ENCODE results near the gene GIPR.

GIPR gene

DNA sequence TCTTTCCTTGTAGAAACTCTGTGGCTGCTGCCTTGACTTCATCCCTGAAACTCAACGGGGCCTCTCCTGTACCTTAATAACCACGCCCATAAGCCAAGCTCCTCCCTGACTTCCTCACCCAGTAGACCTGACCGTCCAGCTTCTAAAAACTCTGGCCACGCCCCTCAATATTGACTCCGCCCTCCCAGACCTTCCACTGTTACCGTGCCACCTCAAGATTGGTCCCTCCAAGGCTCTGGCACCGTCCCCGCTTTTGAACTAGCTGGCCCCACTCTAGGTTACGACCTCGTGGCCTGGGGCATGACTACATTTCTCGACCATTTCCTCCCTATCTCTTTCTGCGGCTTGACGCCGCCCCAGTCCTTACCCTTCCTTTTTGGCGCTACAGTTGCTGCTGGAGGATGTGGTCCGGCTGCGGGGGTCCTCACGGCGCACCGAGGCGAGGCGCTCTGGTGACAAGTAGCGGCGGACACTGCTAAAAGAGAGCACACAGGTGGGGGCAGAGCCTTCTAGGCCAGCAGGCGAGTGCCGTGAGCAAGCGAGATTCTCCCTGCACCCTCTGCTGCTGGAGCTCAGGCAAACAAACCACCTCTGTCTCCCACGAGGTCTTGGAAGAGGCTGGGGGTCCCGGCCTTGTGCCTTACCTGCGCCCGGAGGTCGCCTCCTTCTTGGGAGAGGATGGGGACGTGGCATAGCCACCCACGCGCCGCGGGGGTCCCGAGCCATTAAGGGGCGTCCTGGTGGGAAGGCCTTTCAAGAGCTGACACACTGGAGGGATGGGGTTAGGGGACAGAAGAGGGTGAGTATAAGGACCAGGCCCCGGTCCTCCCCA is 26.5 kb upstream of the GIPR start:
- TF ChIP-seq GATA2 (IDR thresholded peaks at IDR 0.05; ENCODE audit: low read depth, low read length) (no peak), GATA3 (IDR thresholded peaks at IDR 0.05; ENCODE audit: low read depth, low read length) (no peak)

DNA sequence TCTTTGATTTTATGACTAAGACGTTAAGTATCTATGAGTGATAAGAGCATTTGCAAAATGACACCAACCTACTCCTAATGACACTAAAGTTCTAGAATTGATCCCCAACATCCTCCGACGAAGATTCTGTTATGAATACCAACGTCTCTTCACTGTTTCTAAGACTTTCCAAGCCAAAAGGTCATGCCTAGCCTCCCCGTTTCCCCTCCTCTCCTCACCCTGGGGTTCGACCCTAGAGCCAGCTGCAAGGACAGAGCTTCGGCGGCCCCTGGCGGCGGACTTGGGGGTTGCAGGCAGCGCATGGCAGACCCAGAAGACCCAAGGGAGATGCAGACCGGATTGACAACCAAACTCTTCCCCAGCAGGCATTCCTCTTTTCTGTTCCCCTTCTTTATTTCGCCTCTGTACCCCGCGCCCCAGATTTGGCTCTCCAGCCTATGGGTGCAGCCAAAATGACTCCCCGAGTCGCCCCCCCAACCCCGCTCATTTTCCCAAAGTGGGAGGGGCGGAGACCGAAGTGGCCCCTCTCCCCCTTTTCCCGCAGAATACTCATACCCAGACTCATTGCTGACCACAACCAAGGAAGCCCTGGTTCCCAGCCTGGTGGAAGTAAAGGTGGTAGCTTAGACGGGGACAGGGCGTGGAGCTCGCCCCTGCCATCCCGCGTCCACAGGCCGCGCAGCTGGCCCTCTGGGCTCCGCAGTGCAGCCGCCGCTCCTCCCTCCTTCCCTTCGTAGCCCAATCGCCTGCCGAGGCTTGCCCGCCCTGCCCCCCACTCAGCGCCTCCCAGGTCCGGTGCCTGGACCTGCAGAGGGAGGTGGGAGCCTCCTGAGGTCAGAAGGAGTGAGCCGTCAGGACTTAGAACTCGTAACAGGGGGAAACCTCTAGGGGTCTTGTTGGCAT is 24.7 kb upstream of the GIPR start:
- no peak for TF ChIP-seq GATA2 (IDR thresholded peaks at IDR 0.05; ENCODE audit: low read depth, low read length)

DNA sequence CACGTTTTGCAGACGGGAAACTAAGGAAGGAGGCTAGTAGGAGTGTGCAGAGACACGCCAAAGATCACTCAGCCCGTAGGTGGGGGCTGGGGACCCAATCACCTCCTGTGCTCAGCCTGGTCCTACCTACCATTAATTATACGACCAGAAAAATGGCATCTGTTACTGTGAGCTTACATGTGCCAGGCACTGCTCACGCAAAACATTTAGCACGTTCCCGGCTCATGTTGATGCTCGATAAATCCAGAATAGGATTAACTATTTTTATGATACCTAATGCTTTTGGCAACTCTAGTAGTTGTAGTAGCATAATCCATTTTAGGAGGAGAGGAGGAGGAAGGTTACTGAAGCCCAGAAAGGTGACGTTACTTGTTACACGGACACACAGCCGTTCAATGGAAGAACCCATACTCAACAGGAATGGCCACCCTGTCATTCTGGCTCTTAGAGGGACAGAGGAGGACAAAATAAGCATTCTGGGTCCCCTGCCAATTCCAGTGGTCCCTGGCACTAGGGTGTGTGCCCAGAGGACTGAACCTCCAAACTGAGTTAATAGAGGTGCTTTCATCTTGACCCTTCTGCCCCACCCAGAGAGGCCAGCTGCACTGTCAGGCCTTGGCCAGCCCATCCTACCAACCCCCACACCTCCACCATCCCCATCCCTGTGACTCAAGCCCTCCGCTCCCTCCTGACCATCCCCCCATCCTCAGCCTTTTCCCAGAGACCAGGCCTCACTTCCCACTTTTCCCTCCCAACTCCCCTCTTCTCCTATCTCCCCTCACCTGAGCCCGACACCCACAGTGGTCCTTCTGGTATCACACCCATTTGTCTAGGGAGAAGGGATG is 23.9 kb upstream of the GIPR start:
- TF ChIP-seq GATA3 (IDR thresholded peaks at IDR 0.05; ENCODE audit: low read depth, low read length) (no peak), GATA2 (IDR thresholded peaks at IDR 0.05; ENCODE audit: low read depth, low read length) (no peak)

DNA sequence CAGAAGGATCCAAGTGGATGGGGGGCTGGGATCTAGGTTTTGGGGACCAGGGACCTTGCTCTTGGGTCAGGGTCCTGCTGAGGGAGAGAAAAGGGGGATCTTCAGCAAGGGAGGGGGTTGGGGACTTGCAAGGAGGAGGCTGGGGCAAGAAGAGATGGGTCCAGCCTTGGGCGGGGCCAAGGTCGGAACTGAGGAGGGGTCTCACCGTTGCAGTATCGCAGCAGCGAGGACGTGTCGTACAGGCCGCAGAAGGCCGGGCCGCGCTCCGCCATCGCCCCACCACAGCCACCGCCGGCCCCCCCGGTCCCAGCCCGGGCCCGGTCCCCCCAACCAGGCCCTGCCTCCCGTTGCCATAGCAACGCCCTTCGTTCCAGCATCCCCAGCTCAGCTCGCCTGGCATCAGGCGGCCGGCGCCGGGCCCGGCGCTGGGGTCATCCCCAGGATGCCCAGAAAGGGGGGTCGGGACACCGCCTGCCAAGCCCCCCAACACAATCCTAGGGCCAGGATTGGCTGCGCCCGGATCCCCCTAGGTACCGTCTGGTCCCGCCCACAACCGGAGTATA is 22.9 kb upstream of the GIPR start:
- TF ChIP-seq GATA2 (IDR thresholded peaks at IDR 0.05; ENCODE audit: low read depth, low read length) (no peak), GATA3 (IDR thresholded peaks at IDR 0.05; ENCODE audit: low read depth, low read length) (no peak)

DNA sequence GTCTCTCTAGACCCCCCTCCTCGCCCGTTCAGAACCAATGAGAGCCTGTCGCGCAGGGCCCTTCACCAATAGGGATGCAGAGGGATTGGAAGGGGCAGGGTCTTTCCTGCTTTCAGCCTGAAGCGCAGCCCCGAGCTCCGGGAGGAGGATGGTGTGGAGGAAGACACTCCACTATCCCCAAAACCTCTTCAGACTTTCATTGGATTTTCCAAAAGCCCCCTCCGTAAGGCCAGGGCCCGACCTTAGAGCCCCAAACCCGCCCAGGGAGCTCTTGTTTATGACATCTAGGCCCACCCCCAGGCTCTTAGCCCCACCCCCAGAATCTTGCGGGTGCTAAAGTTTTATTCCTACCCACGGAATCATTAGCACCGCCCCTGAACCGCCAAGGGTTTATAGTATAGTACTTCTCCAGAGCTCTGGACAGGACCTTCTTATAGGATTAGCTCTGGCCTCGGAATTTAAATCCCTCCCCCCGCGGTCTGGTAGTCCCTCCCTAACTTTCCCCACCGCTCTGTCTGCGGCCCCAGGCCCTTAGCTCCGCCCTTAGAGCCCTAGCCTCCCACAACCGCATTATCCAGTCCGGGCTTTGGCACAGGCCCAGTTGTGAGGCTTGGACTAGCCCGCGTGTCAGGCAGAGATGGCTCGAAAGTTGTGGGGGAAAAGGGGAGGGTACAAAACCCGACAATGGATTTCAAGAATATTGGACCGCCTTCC is 22.2 kb upstream of the GIPR start:
- no peak for TF ChIP-seq GATA3 (IDR thresholded peaks at IDR 0.05; ENCODE audit: low read depth, low read length)
- TF ChIP-seq GATA2 (IDR thresholded peaks at IDR 0.05; ENCODE audit: low read depth, low read length): no peak

DNA sequence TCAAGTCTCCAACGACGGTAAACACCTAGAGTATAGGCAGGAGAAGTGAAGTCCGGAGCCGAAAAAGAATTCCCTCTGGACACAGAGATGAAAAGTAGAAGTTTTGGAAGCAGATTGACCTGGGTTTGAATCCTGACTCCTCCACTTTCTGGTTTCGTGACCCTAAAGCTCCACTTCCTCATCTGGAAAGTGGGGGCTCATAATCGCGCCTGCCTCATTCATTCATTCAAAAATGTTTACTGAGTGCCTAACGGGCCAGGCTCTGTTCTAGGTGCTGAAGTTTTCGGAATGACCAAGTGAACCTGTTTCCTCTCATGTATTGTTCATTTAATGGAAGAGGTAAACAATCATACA is 21.7 kb upstream of the GIPR start:
- TF ChIP-seq GATA3 (IDR thresholded peaks at IDR 0.05; ENCODE audit: low read depth, low read length) (no peak), GATA2 (IDR thresholded peaks at IDR 0.05; ENCODE audit: low read depth, low read length) (no peak)

DNA sequence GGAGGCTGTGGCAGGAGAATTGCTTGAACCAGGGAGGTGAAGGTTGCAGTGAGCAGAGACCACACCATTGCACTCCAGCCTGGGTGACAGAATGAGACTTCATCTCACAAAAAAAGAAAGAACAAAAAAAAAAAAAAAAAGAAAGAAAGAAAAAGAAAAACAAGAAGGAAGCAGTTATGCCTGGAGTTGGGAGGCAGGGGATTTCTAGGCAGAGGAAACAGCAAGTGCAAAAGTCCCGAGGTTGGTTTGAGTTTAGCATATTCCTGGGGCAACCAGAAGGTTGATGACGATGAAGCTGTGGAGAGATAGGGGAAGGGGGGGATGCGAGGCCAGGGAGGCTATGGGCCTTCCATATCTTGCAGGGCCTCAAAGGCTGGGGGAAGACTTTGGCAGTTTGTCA is 17.3 kb upstream of the GIPR start:
- TF ChIP-seq GATA2 (IDR thresholded peaks at IDR 0.05; ENCODE audit: low read depth, low read length) (no peak), GATA3 (IDR thresholded peaks at IDR 0.05; ENCODE audit: low read depth, low read length) (no peak)

DNA sequence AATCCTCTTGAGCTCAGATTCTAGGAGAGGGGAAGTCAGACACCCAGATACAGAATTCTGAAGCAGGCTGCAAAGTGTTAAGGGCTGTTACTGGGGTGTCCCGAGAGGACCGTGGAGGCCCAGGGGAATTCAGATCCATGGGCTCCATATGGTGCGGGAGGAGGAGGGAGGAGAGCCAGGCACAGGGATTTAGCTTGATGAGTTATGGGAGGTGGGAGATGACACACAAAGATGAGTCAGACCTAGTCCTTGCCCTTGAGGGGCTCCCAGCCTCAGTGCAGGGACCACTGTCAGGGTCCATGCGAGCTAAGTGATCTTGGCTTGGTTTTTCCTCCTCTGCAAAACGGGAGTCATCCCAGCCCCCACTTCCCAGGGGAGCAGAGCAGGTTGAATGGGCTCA is 14.4 kb upstream of the GIPR start:
- TF ChIP-seq GATA2 (IDR thresholded peaks at IDR 0.05; ENCODE audit: low read depth, low read length): no peak
- no peak for TF ChIP-seq GATA3 (IDR thresholded peaks at IDR 0.05; ENCODE audit: low read depth, low read length)

DNA sequence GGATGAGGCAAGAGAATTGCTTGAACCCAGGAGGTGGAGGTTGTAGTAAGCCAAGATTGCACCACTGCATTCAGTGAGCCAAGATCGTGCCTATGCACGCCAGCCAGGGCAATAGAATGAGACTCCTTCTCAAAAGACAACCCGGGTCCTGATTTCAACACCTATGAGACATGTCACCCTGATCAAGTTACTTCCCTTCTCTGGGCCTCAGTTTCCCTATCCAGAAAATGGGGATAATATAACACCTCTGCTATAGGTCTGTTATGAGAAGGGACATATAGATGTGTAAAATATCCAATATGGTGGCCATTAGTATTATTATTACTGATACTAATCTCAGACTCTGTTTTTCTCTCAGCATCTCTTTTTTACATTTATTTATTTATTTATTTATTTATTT is 12.9 kb upstream of the GIPR start:
- TF ChIP-seq GATA3 (IDR thresholded peaks at IDR 0.05; ENCODE audit: low read depth, low read length): no peak
- no peak for TF ChIP-seq GATA2 (IDR thresholded peaks at IDR 0.05; ENCODE audit: low read depth, low read length)

DNA sequence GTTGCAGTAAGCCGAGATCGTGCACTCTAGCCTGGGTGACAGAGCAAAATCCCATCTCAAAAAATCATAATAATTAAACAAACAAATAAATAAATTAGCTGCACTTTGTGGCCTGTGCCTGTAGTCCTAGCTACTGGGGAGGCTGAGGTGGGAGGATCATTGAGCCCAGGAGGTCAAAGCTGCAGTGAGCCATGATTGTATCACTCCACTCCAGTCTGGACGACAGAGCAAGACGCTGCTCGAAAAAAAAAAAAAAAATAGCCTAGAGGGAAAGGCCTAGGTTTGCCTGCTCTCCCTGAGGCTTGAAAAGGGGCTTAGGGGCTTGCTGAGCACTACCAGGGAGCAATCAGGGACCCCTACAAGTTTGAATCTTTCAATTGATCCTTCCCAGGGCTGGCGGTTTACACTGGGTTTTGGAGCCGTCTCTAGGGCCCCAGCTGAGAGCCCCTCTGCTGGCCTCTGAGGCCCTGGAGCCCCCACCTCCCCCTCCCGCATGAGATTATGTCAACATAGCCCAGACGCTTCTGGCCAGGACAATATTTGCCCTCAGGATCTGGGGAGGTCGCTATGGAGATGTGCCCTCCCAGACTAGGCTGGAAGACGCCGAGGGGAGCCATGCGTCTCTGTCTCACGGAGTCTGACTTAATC is 10.4 kb upstream of the GIPR start:
- TF ChIP-seq GATA2 (IDR thresholded peaks at IDR 0.05; ENCODE audit: low read depth, low read length): no peak
- no peak for TF ChIP-seq GATA3 (IDR thresholded peaks at IDR 0.05; ENCODE audit: low read depth, low read length)

DNA sequence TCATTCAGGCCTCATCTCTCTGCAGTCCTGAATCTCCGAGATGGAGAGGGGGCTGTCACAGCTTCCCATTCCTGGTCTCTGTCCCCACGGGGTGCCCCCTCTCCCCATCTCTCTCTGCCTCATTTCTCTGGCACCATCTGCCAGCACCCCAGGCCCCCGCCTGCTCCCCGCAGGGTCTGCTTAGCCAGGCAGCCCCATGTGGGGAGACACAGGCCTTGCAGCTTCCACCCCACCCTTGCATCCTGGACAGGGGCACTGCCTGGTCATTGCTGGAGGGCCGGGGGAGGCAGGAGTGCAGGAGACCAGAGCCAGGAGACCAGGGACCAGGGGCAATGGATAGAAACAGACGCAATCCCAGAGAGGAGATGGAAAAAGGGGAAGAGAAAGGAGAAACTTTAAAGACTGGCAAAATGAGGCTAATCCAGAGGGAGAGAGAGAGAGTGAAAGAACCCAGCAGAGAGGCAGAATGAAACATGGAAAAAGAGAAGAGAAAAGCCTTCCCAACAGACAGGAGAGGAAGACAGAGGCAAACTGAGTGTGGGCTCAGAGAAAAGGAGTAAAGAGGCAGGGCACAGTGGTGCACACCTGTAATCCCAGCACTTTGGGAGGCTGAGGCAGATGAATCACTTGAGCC is 8.8 kb upstream of the GIPR start:
- TF ChIP-seq GATA2 (IDR thresholded peaks at IDR 0.05; ENCODE audit: low read depth, low read length) (no peak), GATA3 (IDR thresholded peaks at IDR 0.05; ENCODE audit: low read depth, low read length) (no peak)

DNA sequence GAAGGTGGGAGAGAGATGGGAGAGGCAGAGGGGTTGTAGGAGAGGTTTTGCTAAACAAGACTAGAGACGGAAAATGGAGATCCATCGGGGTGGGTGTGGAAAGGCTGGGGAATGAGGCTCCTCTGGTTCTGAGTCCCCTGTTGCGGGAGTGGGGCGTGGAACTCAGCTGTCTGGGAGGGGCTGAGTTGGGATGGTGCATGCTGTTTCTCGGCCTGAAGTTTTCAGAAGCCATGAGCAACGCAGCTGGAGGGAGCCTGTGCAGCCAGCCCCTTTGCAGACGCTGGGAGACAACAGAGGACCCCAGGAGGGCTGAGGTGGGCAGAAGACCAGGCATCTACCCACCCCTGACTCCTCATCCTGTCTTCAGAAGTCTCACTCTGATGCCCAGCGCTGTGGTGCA is 7.4 kb upstream of the GIPR start:
- no peak for TF ChIP-seq GATA2 (IDR thresholded peaks at IDR 0.05; ENCODE audit: low read depth, low read length)
- no peak for TF ChIP-seq GATA3 (IDR thresholded peaks at IDR 0.05; ENCODE audit: low read depth, low read length)
